ENCODE measurements around the gene SPANXA1.
"Not testable (repeated sequence)": the region's sequence is repeated elsewhere in the genome, so short reads cannot be mapped to it uniquely, and the experiment has no call there.

Gene SPANXA1, protein sequence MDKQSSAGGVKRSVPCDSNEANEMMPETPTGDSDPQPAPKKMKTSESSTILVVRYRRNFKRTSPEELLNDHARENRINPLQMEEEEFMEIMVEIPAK

DNA sequence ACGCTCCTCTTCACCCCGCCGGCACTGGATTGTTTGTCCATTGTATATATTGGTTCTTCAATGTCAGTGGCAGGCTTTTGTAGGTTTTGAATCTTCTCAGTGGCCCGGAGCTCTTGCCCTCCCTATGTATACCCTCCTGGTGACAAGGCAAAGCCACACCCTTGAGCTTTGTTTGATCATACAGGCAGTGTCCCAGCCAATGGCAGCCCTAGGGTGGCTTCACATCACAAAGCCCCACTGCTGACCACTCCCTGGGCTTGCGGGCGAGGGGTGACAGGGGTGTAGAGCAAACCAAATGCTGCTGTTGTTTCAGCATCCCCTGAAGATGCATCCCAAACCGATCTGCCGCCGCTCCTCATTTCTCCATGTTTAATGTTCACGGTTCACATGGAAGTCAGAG is at the start of gene SPANXA1:
SPANXA1 (minus strand) TSS at position 101 of the 400 bp plus-strand sequence; CDS start at position 41, 60 bp downstream.
- not testable (repeated sequence) for DNase-seq (ENCODE audit: low read depth in 2 of 2)

DNA sequence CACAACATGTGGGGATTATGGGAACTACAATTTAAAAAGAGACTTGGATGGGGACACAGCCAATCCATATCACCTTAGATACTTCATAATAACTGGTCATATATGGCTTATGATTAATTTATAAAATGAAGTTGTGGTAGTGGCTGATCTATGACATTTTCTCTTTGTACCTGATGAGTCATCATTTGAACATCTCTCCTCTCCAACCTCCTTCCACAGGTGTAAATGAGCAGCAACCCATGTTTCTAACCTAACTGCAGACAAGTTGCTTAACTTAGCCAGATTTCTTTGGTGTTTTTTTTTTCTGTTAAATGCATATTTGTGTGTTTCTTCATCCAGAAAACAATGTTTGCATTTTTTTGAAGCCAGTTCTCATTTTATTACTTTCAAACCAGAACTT is 47.6 kb upstream of the SPANXA1 start:
- no peak for DNase-seq (ENCODE audit: low read depth in 2 of 2)

DNA sequence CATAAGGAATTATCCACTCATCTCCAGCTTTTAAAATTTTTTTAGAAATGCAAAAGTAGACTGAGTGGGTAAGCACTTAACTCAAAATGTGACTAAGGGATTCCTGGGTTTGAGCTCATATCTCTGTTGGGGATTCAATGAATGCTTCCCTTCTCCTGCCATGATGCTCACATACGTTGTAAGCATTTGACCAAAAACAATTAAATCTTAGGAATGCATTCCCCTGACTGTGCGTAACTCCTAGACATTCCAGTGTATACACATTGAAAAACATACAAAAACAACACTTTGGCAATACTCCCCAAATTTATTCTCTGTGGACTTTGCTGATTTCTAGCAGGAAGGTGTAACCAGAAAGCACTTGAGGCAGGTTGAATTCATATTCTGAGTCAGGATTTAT is 34.8 kb upstream of the SPANXA1 start:
- DNase-seq (ENCODE audit: low read depth in 2 of 2), result no peak

DNA sequence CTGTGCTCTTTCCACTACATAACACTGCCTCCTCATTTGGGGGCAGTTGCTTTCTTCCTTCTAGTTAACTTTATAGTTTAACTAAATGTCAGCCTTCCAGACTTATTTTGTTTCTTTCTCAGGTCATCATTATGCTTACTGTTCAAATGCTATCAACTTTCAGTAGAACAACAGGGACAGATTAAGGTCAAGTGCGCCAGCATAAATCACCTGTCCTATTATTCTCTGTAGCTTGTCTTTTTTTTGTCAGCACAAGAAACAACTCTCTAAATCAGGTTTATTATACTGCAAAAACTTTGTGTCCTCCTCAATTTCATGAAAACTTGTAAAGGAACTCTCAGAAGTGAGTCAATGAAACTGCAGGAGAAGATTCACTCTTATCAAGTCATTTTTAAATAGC is 24.6 kb upstream of the SPANXA1 start:
- no peak for DNase-seq (ENCODE audit: low read depth in 2 of 2)

DNA sequence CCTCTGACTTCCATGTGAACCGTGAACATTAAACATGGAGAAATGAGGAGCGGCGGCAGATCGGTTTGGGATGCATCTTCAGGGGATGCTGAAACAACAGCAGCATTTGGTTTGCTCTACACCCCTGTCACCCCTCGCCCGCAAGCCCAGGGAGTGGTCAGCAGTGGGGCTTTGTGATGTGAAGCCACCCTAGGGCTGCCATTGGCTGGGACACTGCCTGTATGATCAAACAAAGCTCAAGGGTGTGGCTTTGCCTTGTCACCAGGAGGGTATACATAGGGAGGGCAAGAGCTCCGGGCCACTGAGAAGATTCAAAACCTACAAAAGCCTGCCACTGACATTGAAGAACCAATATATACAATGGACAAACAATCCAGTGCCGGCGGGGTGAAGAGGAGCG is 4.9 kb upstream of the SPANXA1 start, which contains the start of gene SPANXA2:
SPANXA2 (plus strand) TSS at position 301 of the 400 bp plus-strand sequence; CDS start at position 361, 60 bp downstream.
- not testable (repeated sequence) for DNase-seq (ENCODE audit: low read depth in 2 of 2)

DNA sequence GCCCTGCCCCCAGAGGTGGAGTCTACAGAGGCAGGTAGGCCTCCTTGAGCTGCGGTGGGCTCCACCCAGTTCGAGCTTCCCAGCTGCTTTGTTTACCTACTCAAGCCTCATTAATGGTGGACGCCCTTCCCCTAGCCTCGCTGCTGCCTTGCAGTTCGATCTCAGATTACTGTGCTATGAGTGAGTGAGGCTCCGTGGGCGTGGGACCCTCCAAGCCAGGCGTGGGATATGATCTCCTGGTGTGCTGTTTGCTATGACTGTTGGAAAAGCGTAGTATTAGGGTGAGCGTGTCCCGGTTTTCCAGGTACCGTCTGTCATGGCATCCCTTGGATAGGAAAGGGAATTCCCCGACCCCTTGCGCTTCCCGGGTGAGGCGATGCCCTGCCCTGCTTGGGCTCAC is 42.0 kb downstream of the SPANXA1 start:
- not testable (repeated sequence) for DNase-seq (ENCODE audit: low read depth in 2 of 2)
